RWPE1 (cell line): ENCODE measurements around the gene LPIN3.

Experiments used
- CTCF ChIA-PET: fragments of 350-600 bp; sonication (Branson Sonifier 250); formaldehyde crosslinking; extraction: SDS; loops from one replicate; lab custom pipeline; 2021; lab: Yijun Ruan, JAX
- POLR2A ChIA-PET: fragments of 400-600 bp; formaldehyde crosslinking; extraction: SDS; loops from one replicate; lab custom pipeline; 2020; ENCODE audit warnings: antibody characterized with exemption; ENCODE audit not compliant: low non-redundant PET; lab: Yijun Ruan, JAX
- DNase-seq: peaks from one replicate; pipeline ENCODE4 v3.0.0; 2012; ENCODE audit warnings: low spot score
- H3K27ac ChIP-seq: fragments of 450-650 bp; 2 replicates; pipeline ENCODE4 v1.5.1; 2017
- TF ChIP-seq, protein P1 (sequence below): fragments of 450-650 bp; conservative IDR thresholded peaks from 2 replicates; pipeline ENCODE4 v1.5.1; 2017; ENCODE audit warnings: low read depth, mild to moderate bottlenecking

LPIN3 gene

DNA sequence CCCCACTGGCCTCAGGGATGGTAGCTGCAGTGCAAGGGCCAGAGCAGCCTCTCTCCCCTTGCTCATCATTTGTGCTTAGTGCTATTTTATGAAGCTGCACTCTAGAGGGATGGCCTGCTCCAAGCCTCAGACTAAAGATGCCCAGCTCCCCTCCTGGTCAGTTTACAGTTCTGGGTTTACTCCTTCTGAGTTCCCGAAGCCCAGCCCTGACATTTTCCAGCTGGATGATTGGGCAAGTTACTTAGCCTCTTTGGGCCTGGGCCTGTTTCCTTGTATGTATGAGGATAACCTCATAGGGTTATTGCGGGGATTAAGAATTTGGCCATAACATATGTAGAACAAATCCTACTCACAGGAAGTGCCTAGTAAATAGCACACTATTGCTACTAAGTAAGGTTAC is 57.8 kb downstream of the LPIN3 start:
- no peak overlapping the region for H3K27ac ChIP-seq
- ChIA-PET POLR2A (interaction anchor here (0.9 kb wide), 1 partner anchor 54 kb away, joined by 5 read pairs; no protein-coding TSS in a partner anchor), CTCF (interaction anchor here (0.6 to 1.1 kb wide), 7 partner anchors 25 to 432 kb away, joined by 3 read pairs; no protein-coding TSS in a partner anchor)
- TF ChIP-seq, protein P1, sequence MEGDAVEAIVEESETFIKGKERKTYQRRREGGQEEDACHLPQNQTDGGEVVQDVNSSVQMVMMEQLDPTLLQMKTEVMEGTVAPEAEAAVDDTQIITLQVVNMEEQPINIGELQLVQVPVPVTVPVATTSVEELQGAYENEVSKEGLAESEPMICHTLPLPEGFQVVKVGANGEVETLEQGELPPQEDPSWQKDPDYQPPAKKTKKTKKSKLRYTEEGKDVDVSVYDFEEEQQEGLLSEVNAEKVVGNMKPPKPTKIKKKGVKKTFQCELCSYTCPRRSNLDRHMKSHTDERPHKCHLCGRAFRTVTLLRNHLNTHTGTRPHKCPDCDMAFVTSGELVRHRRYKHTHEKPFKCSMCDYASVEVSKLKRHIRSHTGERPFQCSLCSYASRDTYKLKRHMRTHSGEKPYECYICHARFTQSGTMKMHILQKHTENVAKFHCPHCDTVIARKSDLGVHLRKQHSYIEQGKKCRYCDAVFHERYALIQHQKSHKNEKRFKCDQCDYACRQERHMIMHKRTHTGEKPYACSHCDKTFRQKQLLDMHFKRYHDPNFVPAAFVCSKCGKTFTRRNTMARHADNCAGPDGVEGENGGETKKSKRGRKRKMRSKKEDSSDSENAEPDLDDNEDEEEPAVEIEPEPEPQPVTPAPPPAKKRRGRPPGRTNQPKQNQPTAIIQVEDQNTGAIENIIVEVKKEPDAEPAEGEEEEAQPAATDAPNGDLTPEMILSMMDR, result no peak
- DNase-seq, result no peak

- TF ChIP-seq, protein P1, result no peak
- ChIA-PET POLR2A (interaction anchor here (0.7 kb wide), 1 partner anchor 46 kb away, joined by 3 read pairs; no protein-coding TSS in a partner anchor), CTCF (no interaction called here)
- H3K27ac ChIP-seq, result no peak overlapping the region
- no peak for DNase-seq
These were observed 63.0 kb downstream of the LPIN3 start for GRCh38 chr20:41403604-41404003.

DNA sequence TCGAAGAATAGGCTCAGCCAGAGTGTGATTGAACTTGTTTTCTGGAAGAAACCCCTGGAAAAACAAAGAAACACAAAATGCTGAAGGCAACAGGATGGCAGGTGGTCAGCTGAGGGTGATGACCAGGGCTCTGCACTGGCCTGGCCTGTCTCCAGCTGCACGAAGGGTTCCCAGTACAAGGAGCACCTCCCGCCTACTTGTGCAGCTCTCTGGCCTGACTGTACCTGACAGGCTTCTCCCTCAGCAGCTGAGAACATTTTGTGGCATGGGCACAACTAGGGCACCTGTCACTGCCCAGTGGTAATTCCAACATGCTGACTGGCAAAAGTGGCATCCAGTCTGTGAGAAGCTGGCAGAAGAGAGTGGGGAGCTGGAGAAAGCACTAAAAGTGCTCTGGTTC is 64.8 kb downstream of the LPIN3 start:
- POLR2A ChIA-PET, result no interaction called here
- CTCF ChIA-PET, result interaction anchor here (0.6 kb wide), 1 partner anchor 1937 kb away, joined by 3 read pairs; no protein-coding TSS in a partner anchor
- no peak overlapping the region for H3K27ac ChIP-seq
- DNase-seq, result no peak
- TF ChIP-seq, protein P1, result no peak

- POLR2A ChIA-PET, result no interaction called here
- H3K27ac ChIP-seq, result no peak overlapping the region
- DNase-seq, result no peak
- CTCF ChIA-PET, result no interaction called here
- TF ChIP-seq, protein P1, result no peak
These were observed 65.7 kb downstream of the LPIN3 start for GRCh38 chr20:41406353-41406752.

GRCh38 chr20:41406896-41407444 is 66.3 kb downstream of the LPIN3 start:
- TF ChIP-seq, protein P1, result no peak
- DNase-seq, result no peak
- ChIA-PET CTCF (no interaction called here), POLR2A (no interaction called here)
- no peak overlapping the region for H3K27ac ChIP-seq

- ChIA-PET POLR2A (no interaction called here), CTCF (interaction anchor here (0.6 kb wide), 1 partner anchor 26 kb away, joined by 4 read pairs; no protein-coding TSS in a partner anchor)
- TF ChIP-seq, protein P1, result no peak
- H3K27ac ChIP-seq, result no peak overlapping the region
- DNase-seq, result no peak
These were observed 67.0 kb downstream of the LPIN3 start for GRCh38 chr20:41407607-41408006.
